ENCODE data around the gene SLC35F6. TPM values are rescaled to one million over a fixed set of nuclear protein-coding genes. Genes with fewer than 3 reads are reported as not detected.

SLC35F6 gene
- total RNA-seq, 2 donors from 2014 or later, result 56.6 to 58.6 TPM

- DNase-seq (ENCODE audit: low spot score), result no peak
- H3K27ac ChIP-seq, result no peak overlapping the region
- H3K4me3 ChIP-seq, result no peak overlapping the region
- TF ChIP-seq CTCF (IDR thresholded peaks at IDR 0.05), result no peak
- no peak for TF ChIP-seq POLR2AphosphoS5 (IDR thresholded peaks at IDR 0.05)
- TF ChIP-seq POLR2A (IDR thresholded peaks at IDR 0.05), result no peak
- intact Hi-C loops (cut with DNase I), result no loop called here
- no peaks in the 10 kb centered on the region for H3K27me3 ChIP-seq (replicated peaks; ENCODE audit: insufficient read depth)
- H3K36me3 ChIP-seq, result no peaks in the 10 kb centered on the region
- WGBS, result 96% methylated on average over 15 of the region's 15 CpGs
- H3K4me1 ChIP-seq (replicated peaks), result no peaks in the 10 kb centered on the region
- H3K9me3 ChIP-seq, result no peaks in the 10 kb centered on the region
Measured at GRCh38 chr2:26742048-26742770, 21.9 kb upstream of the SLC35F6 start.

- Histone ChIP-seq H3K4me3 (no peak overlapping the region), H3K9me3 (no peaks in the 10 kb centered on the region), H3K27ac (no peak overlapping the region), H3K4me1 (replicated peaks) (no peaks in the 10 kb centered on the region), H3K27me3 (replicated peaks; ENCODE audit: insufficient read depth) (no peaks in the 10 kb centered on the region), H3K36me3 (no peaks in the 10 kb centered on the region)
- WGBS, result 88% methylated on average over 3 of the region's 3 CpGs
- intact Hi-C loops (cut with DNase I), result no loop called here
- DNase-seq (ENCODE audit: low spot score), result no peak
- TF ChIP-seq POLR2AphosphoS5 (IDR thresholded peaks at IDR 0.05) (no peak), POLR2A (IDR thresholded peaks at IDR 0.05) (no peak), CTCF (IDR thresholded peaks at IDR 0.05) (no peak)
Measured at GRCh38 chr2:26743852-26744251, 20.2 kb upstream of the SLC35F6 start.

- no peak for TF ChIP-seq POLR2AphosphoS5 (IDR thresholded peaks at IDR 0.05)
- TF ChIP-seq POLR2A (IDR thresholded peaks at IDR 0.05), result no peak
- TF ChIP-seq CTCF (IDR thresholded peaks at IDR 0.05), result no peak
- Histone ChIP-seq H3K27me3 (replicated peaks; ENCODE audit: insufficient read depth) (no peaks in the 10 kb centered on the region), H3K9me3 (no peaks in the 10 kb centered on the region), H3K4me1 (replicated peaks) (no peaks in the 10 kb centered on the region), H3K27ac (no peak overlapping the region), H3K4me3 (no peak overlapping the region), H3K36me3 (no peaks in the 10 kb centered on the region)
- 87% methylated on average over 3 of the region's 3 CpGs for WGBS
- DNase-seq (ENCODE audit: low spot score), result no peak
- intact Hi-C loops (cut with DNase I), result loop anchor here (1.0 kb wide), 1 partner anchor 140 kb away; no protein-coding TSS in a partner anchor
Measured at GRCh38 chr2:26744953-26745352, 19.1 kb upstream of the SLC35F6 start.

GRCh38 chr2:26745609-26746327, 18.3 kb upstream of the SLC35F6 start:
- Histone ChIP-seq H3K4me1 (replicated peaks) (no peaks in the 10 kb centered on the region), H3K4me3 (no peak overlapping the region), H3K27me3 (replicated peaks; ENCODE audit: insufficient read depth) (no peaks in the 10 kb centered on the region), H3K27ac (no peak overlapping the region), H3K36me3 (no peaks in the 10 kb centered on the region), H3K9me3 (no peaks in the 10 kb centered on the region)
- TF ChIP-seq POLR2A (IDR thresholded peaks at IDR 0.05), result no peak
- peak; percentile 69 for TF ChIP-seq POLR2AphosphoS5 (IDR thresholded peaks at IDR 0.05)
- TF ChIP-seq CTCF (IDR thresholded peaks at IDR 0.05), result peak; percentile 77 to 95 (median 94)
- intact Hi-C loops (cut with DNase I), result loop anchor here (1.0 kb wide), 1 partner anchor 140 kb away; no protein-coding TSS in a partner anchor
- 26% methylated on average over 9 of the region's 9 CpGs for WGBS
- peak; percentile 85 for DNase-seq (ENCODE audit: low spot score)
